Measurements from ENCODE around the gene RGS14.
"Not testable (repeated sequence)": the region's sequence is repeated elsewhere in the genome, so short reads cannot be mapped to it uniquely, and the experiment has no call there.

Gene RGS14

DNA sequence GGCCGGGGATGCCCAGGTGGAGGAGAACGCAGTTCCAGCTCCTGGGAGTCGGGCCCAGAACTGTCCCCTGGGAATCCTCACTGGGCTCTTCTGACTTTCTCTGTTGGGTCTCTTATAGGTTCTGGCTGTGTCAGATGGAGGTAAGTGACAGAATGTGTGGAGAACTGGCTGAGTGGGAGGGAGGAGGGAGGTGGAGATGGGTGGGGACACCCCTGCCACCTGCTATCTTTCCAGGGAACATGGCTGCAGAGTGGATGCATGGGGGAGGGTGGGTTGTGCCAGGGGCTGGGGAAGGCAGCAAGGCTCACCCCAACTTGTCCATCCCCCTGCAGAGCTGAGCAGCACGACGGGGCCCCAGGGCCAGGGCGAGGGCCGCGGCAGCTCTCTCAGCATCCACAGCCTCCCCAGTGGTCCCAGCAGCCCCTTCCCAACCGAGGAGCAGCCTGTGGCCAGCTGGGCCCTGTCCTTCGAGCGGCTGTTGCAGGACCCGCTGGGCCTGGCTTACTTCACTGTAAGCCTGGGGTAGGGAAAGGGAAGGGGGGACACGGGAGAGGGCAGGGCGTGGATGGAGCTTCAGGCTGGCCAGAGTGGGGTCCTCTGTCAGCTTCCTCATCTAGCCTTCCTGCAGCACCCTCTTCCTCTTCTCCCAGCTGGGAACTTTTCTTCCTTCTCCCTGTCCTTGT lies 8.3 kb downstream of the RGS14 start:
- no peak for FAIRE-seq

DNA sequence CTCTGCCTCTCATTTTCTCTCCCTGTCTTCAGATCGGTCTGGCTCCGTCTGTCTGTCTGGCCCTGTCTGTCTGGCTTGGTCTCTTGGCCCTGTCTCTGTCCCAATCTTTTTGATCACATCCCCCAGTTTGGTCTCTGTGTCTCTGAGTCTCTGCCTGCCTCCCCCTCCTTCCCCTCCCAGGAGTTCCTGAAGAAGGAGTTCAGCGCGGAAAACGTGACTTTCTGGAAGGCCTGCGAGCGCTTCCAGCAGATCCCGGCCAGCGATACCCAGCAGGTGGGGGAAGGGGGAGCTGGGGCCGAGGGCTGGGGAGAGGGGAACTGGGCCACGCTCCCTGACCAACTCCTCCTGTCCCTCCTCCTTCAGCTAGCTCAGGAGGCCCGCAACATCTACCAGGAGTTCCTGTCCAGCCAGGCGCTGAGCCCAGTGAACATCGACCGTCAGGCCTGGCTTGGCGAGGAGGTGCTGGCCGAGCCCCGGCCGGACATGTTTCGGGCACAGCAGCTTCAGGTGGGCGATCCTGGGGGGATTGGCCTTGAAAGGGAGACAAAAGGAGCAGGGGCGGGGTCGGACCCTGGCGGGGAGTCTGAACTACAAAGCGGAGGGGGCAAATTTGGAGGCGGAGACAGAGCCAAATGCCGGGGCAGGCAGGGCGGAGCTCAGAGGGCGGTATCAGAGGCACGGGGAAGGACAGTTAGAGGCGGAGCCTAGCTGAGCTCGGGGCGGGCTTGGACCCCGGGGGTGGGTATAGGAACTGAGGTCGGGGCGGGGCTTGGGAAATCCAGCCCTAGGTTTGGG lies 9.0 kb downstream of the RGS14 start:
- FAIRE-seq = no peak

DNA sequence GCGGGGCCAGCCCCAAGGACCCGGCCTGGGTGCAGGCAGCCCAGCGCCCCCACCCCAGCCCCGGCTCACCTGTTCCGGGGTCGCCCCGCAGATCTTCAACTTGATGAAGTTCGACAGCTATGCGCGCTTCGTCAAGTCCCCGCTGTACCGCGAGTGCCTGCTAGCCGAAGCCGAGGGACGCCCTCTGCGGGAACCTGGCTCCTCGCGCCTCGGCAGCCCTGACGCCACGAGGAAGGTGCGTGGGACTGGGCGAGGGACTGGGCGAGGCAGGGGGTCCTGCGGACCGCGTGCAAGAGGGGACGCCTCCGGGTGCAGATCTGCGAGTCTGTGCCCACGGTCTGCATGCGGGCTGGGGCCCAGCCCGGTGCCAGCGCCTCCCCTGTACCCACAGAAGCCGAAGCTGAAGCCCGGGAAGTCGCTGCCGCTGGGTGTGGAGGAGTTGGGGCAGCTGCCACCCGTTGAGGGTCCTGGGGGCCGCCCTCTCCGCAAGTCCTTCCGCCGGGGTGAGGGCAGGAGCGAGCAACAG lies 9.7 kb downstream of the RGS14 start:
- FAIRE-seq = no peak

DNA sequence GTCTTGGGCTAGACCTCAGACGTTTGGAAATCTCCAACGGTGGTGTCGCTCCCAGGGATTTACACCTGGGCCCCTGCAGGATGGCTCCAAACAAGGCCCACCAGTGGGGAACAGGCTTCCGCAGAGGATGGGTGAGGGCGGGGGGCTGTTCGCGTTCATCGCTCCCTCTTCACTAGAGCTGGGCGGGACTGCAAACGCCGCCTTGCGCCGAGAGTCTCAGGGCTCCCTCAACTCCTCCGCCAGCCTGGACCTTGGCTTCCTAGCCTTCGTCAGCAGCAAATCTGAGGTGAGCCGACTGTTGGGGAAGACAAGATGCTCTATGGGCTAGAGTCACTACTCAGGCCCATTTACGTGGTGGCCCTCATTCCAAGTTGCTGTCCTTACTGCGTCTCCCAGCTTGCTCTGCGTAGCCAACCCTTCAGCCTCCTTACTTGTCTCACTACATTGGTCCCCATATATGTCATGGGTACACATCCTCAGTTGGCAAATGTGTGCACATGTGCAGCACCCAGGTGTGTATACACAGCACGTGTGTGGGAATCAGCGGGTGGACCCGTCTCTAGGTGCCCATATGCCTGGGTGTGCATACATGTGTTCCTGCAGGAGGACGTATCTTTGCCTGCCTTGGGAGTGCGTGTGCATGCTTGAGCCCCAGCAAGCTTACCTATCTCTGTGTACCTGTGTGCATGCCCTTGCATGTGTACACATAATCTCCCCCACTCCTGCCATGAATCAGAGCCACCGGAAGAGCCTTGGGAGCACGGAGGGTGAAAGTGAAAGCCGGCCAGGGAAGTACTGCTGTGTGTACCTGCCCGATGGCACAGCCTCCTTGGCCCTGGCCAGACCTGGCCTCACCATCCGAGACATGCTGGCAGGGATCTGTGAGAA lies 10.5 kb downstream of the RGS14 start:
- no peak for FAIRE-seq

DNA sequence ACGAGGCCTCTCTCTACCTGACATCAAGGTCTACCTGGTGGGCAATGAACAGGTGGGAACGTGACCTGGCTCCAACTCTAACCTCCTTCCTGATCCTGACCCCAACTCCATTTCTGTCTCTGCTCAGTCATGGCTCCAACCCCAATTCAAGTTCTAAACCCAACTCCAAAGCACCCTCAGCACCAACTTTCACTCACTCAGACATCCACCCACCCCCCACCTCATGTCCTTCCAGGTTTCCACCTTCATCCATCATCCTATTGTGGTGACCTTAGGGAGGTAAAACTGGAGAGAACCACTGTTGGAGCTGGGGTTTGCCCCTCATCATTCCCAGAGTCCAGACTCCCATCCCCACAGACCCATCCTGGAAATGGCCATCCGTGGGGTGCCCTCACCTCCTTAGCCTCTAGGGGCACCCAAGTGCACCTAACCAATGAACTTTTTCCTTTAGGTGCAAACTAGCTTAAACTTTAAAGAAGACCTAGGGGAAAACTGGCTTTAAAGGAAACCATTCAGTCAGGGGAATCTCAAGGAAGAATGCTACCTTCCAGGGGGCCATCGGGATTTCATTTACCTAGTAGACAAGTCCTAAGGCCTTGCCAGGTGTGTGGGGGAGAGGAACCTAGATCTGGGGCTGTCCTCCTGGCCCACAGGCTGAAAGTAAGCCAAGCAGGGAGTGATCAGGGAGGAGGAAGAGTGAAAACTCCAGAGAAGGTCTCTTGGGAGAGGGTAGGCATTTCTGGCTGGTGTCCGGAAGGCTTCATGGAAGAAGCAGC lies 11.3 kb downstream of the RGS14 start:
- FAIRE-seq = no peak

DNA sequence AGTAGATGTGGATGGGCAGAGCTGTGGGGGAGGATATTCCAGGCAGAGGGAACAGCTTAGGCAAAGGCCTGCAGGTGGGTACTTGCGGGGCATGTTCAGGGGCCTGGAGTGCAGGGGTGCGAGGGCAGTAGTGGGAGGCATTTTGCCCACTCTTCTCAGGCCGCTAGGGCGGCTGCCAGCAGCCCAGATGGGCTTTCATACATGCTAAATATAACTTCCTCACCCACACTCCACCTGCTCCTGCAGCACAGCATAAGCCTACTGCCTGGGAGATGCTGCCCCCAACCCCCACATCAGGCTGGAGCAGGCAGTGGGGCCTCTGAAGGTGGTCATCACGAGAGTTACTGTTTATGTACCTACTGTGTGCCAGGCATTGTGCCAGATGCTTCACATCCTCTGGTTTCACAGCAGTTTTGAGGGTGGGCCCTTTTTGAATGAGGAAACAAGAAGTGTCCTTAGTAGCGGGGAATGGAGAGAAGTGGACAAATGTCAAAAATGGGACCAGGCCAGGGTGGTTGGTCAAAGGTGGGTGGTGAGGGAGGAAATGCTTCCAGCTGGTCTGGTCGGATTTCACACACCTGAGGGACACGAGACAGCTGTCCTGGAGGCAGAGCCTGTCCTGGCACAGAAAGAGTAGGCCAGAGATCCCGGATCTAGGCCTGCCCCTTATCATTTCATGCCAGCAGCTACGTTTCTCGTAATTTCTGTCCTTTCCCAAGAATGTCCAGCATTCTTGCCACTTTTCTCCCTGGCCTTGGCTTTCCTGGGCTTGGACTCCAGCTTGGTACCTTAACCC lies 12.1 kb downstream of the RGS14 start:
- FAIRE-seq = no peak

DNA sequence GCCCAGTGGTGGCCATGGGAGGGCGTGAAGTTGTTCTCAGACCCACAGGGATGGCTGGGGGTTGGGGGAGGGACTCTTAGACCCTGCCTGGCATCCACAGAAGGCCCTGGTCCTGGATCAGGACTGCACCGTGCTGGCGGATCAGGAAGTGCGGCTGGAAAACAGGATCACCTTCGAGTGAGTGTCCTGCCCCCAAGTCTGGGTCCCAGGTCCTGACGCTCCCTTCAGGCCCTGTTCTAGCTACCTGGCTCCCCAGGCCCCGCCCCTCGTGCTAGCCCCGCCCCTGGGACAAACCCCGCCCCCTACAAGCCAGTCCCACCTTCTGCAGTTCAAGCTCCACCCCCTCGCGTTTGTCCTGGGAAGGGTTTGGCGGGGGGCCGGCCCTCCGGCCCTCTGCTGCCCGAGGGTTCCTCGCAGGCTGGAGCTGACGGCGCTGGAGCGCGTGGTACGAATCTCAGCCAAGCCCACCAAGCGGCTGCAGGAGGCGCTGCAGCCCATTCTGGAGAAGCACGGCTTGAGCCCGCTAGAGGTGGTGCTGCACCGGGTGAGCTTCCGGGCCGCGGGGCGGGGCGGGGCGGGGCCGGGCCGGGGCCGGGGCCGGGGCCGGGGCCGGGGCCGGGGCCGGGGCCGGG lies 12.9 kb downstream of the RGS14 start:
- FAIRE-seq = no peak

DNA sequence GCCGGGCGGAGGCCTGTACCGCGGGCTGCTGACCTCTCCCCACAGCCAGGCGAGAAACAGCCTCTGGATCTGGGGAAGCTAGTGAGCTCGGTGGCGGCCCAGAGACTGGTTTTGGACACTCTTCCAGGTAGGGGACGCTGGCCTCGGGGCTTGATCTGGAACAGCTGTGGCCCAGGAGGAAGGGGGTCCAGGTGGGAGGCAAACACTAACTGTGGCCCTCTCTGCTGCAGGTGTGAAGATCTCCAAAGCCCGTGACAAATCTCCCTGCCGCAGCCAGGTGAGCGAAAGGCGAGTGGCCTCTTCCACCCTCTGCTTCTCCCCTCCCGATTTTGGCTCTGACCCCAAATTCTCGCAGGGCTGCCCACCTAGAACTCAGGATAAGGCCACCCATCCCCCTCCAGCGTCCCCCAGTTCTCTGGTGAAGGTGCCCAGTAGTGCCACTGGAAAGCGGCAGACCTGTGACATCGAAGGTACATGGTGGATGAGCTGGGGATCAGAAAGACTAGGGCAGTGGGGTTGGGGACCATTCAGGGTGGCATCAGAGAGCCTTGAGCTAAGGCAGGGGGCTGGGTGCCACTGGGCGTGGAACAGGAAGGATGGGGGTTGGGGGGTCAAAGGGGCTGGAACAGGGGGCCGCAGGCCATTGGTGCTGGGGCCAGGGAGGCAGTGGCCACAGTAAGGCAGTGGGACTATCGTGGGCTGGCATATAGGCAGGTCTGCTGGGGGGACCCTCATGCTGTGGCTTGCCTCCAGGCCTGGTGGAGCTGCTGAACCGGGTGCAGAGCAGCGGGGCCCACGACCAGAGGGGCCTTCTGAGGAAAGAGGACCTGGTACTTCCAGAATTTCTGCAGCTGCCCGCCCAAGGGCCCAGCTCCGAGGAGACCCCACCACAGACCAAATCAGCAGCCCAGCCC lies 13.7 kb downstream of the RGS14 start:
- no peak for FAIRE-seq

DNA sequence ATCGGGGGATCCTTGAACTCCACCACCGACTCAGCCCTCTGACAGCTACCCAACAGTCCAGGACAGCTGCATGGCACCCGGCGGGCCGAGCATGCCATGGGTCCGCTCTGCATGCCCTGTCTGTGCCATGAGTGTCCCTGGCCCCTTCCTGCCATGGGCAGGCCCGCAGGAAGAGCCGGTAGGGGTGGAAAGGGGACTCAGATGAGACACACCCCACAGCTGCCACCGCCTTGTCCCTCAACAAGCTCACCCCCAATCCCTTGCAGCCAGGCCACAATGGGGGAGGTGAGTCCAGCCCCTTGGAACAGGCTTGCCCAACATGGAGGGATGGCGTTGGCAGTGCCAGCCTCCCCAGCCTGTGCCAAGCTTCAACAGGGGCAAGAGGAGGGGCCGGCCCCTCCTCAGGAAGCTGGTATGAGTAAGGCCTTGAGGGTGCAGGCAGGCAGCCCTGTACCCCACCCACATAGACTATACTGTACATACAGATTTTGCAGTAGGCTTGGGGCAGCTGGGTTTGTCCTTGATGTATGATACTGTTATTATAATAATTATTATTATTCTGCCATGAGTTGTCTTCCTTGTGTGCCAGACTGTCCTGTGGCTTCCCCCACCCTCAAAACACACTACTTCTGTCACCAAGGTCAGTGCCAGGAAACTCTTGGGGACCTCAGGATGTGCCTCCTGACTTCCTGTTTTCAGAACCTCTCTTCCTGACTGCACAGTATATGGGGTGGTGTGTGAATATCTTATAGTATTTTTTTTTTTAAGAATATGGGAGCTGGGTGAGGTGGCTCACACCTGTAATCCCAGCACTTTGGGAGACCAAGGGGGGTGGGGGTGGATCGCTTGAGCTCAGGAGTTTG lies 14.5 kb downstream of the RGS14 start:
- FAIRE-seq = no peak

DNA sequence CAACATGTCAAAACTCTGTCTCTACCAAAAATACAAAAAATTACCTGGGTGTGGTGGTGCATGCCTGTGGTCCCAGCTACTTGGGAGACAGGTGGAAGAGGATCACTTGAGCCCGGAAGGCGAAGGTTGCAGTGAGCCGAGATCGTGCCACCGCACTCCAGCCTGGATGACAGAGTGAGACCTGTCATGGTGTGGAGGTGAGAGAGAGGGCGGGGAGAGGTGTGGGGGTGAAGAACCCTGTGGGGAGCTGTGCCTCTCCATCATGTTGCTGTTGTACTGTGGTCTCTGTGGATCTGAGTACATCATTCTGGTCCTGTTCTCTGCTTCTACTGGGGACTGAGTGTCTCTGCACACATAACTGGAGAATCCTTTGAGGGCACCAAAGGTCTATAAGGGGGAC lies 15.2 kb downstream of the RGS14 start:
- no peak for FAIRE-seq

DNA sequence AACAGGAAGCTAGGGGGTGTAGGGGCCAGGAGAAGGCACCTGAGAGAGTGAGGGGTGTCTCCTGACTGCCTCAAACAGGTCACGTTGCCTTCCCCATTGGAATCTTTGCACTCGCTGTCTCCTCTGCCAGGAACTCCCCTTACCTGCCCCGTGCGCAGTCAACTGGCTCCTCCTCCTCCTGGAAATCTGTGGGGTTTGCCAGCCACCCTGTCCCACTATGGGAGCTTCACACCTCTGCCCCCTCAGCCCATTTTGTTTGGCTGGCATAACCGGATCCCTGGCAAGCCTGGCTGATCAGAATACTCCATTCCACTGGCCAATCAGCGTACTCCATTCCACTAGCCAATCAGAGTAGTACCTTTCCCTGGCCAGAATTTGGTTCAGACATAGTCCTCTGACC lies 16.1 kb downstream of the RGS14 start:
- FAIRE-seq = no peak

DNA sequence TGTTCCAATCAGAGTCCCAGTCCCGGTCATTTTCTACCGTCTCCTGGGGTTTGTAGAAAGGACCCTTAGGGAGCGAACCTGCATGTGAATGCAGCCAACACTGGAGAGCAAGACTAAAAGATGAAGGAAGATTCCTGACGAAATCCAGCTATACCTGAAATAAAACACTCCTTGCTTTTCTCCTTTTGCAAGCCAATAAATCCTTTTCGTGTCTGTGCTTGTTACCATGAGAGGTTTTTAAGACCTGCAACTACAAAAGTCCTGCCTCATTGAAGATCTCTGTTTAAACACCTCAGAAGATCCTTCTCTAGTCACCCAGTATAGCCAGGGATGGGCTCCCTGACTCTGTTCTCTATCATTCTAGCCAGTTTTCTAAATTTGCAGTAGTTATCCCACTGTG lies 16.5 kb downstream of the RGS14 start:
- no peak for FAIRE-seq

DNA sequence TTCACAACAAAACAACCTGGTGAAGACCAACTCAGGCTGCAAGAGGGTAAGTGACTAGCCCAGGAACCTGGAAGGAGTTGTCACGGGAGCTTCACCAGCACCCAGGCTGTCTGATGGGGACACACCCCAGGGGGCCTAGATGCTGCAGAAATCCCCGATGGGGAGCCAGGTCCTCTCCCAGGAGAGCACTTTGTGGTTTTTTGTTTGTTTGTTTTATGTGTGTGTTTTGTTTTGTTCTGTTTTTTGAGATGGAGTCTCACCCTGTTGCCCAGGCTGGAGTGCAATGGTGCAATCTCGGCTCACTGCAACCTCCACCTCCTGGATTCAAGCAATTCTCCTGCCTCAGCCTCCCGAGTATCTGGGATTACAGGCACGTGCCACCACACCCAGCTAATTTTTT lies 17.8 kb downstream of the RGS14 start:
- FAIRE-seq = not testable (repeated sequence)

DNA sequence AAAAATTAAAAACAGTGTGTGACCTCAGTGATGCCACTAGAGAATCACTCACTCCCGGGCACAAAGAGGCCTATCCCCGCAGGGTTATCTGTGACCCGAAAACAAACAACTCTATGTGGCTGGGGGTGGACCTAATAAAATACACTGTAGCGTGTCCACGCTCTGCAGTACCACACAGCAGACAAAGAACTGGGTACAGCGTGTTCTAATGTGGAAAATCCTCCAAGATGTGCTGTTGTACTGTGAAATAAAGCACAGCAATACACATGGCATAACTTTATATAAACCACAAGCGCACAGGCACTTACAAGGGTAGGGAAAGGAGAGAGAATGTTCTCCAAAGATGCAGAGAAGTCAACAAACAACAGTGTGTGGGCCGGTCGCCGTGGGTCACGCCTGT lies 18.4 kb downstream of the RGS14 start:
- FAIRE-seq = no peak

DNA sequence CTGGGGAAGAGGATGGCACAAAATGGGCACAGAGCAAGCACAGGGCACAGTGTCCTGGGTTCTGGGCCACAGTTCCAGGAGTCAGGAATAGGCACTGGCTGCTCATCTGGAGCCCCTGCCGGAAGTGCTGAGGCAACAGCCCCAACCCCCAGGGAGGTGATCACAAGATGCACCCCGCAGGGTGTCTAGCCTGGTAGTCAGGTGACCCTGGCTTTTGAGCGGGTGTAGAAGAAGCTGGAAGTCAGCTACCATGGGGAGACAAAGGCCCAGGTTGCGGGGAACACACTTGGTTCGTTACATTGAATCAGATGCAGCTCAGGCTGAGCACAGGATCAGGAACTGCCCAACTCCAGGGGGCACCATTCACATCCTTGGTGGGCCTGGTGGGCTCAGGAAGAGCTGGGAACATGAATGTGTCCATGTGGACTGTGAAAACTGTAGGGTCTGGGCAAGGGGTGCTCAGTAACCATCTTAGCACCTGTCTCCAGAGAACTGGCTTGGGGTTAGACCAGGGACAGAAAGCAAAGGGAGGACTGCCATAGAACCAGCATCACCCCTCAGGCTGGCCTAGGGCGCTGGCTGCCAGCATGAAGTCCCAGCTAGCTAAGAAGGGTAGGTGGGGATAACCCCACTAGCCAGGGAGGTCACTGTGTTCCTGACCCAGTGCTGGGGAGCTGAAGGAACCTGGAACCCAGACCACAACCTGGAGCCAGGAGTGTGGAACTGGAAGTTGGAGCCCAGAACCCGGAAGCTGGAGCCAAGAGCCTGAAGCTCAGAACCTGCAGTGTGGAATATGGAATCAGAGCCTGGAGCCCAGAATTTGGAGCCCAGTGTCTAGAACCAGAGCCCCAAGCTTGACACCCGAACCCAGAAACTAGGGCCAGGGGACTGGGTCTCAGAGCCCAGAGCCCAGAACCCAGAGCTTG lies 20.4 kb downstream of the RGS14 start:
- FAIRE-seq = no peak

DNA sequence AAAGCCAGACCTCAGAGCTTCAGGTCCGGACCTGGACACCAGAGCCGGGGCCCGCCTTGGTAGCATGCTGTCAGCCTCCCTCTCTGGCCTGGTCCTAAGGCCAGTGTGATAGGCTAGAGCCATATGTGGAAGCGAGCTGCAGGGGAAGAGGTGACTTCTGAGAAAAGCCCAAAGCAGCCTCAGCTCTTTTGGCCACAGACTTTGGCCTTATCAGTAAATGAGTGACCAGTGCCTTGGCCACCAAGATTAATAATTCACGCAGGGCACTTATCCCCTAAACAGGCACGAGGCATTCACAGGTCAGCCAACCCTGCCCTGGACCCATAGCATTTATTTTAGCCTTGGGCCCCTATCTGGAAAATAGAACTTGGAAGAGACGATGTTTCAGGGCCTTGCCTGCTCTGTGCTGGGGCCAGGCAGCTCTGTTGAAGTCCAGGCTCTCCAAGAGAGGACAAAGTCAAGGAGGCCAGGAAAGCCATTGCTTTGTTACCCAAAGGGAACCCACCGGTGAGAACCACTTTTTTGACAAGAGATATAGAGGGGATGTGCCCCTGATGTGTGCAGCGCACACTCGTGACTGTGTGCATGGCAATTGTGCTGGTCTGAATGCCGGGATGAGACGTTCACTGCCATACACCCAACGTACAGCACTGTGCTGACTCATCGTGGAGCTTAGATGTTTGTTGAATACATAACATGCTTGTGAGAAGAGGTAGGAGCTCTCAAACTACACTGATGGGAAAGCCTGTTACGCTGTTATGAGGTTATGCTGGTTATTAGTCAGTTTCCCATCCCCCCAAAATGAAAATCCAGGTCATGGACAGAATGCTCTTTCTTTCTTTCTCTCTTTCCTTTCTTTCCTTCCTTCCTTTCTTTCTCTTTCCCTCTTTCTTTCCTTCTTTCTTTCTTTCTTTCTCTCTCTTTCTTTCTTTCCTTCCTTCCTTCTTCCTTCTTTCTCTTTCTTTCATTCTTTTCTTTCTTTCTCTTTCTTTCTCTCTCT lies 21.5 kb downstream of the RGS14 start:
- no peak for FAIRE-seq

DNA sequence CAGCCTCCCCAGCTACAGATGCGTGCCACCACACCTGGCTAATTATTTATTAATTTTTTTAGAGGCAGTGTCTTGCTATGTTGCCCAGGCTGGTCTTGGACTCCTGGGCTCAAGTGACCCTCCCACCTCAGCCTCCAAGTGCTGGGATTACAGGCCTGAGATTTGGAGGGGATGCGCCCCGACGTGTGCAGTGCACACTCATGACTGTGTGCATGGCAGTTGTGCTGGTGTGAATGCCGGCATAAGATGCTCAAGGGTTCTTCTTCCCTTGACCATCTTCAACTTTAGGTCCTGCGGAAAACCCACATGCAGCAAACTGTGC lies 23.0 kb downstream of the RGS14 start:
- FAIRE-seq = no peak

Measured in colon (tissue), 2 donors.